H9 (cell line): ENCODE measurements around the gene PTEN. TPM values are rescaled to one million over a fixed set of nuclear protein-coding genes. Genes with fewer than 3 reads are reported as not detected.

Source experiments
- DNase-seq: peaks from one replicate; pipeline ENCODE4 v3.0.0-alpha.2; 2017
- H2AFZ ChIP-seq: one replicate; pipeline ENCODE4 v1.6.1; 2013; ENCODE audit warnings: mild to moderate bottlenecking, low read length, control low read depth, moderate library complexity
- H2AK5ac ChIP-seq: 2 replicates; pipeline ENCODE4 v1.6.1; 2013; ENCODE audit warnings: low read length, control low read depth, mixed read lengths; ENCODE audit not compliant: insufficient read length
- H2BK120ac ChIP-seq: one replicate; pipeline ENCODE4 v1.6.1; 2013; ENCODE audit warnings: low read depth, mild to moderate bottlenecking, low read length, control low read depth, inconsistent platforms; ENCODE audit not compliant: poor library complexity, severe bottlenecking
- H2BK12ac ChIP-seq: 2 replicates; pipeline ENCODE4 v1.6.1; 2013; ENCODE audit warnings: low read length, control low read depth, mixed read lengths, low read depth; ENCODE audit not compliant: insufficient read length
- H2BK15ac ChIP-seq: 2 replicates; pipeline ENCODE4 v1.6.1; 2013; ENCODE audit warnings: low read depth, low read length, control low read depth
- H2BK20ac ChIP-seq: one replicate; pipeline ENCODE4 v1.6.1; 2013; ENCODE audit warnings: low read depth, mild to moderate bottlenecking, low read length, control low read depth, inconsistent platforms; ENCODE audit not compliant: poor library complexity, severe bottlenecking
- H2BK5ac ChIP-seq: 2 replicates; pipeline ENCODE4 v1.6.1; 2013; ENCODE audit warnings: low read length, control low read depth, mixed read lengths; ENCODE audit not compliant: insufficient read length
- H3K14ac ChIP-seq: 2 replicates; pipeline ENCODE4 v1.6.1; 2013; ENCODE audit warnings: low read length, control low read depth; ENCODE audit not compliant: insufficient read depth
- H3K18ac ChIP-seq: 2 replicates; pipeline ENCODE4 v1.6.1; 2013; ENCODE audit warnings: low read depth, mild to moderate bottlenecking, mixed read lengths, low read length, control low read depth; ENCODE audit not compliant: insufficient read length
- H3K23ac ChIP-seq: 2 replicates; pipeline ENCODE4 v1.6.1; 2013; ENCODE audit warnings: low read length, control low read depth, mixed read lengths, low read depth; ENCODE audit not compliant: insufficient read length
- H3K23me2 ChIP-seq: 2 replicates; pipeline ENCODE4 v1.6.1; 2013; ENCODE audit warnings: low read depth, mild to moderate bottlenecking, mixed read lengths, low read length, control low read depth; ENCODE audit not compliant: insufficient read length, poor library complexity, severe bottlenecking
- H3K27ac ChIP-seq: 2 replicates; pipeline ENCODE4 v1.5.1; 2013; ENCODE audit warnings: low read length, control low read depth, mixed read lengths, low read depth; ENCODE audit not compliant: insufficient read length
- H3K27me3 ChIP-seq: 2 replicates; pipeline ENCODE4 v1.6.1; 2013; ENCODE audit warnings: low read length, control low read depth, inconsistent platforms; ENCODE audit not compliant: insufficient read depth
- H3K4ac ChIP-seq: 2 replicates; pipeline ENCODE4 v1.6.1; 2013; ENCODE audit warnings: low read depth, mild to moderate bottlenecking, control low read depth, inconsistent platforms, low read length, moderate library complexity
- H3K4me1 ChIP-seq: 2 replicates; pipeline ENCODE4 v1.6.1; 2013; ENCODE audit warnings: low read length, control low read depth, inconsistent platforms; ENCODE audit not compliant: insufficient read depth
- H3K4me2 ChIP-seq: 2 replicates; pipeline ENCODE4 v1.6.1; 2013; ENCODE audit warnings: low read length, control low read depth, mixed read lengths; ENCODE audit not compliant: insufficient read length, insufficient read depth
- H3K56ac ChIP-seq: 2 replicates; pipeline ENCODE4 v1.6.1; 2013; ENCODE audit warnings: low read depth, mild to moderate bottlenecking, mixed read lengths, low read length, control low read depth; ENCODE audit not compliant: insufficient read length
- H3K79me1 ChIP-seq: 2 replicates; pipeline ENCODE4 v1.6.1; 2013; ENCODE audit warnings: low read depth, mild to moderate bottlenecking, moderate library complexity, low read length, control low read depth, inconsistent platforms; ENCODE audit not compliant: insufficient read depth, poor library complexity, severe bottlenecking
- H3K79me2 ChIP-seq: 2 replicates; pipeline ENCODE4 v1.6.1; 2013; ENCODE audit warnings: low read length, control low read depth, inconsistent platforms; ENCODE audit not compliant: insufficient read depth
- H3K9ac ChIP-seq: 2 replicates; pipeline ENCODE4 v1.6.1; 2013; ENCODE audit warnings: low read length, control low read depth, mixed read lengths; ENCODE audit not compliant: insufficient read length; ENCODE audit errors: extremely low read depth
- H3K9me3 ChIP-seq: one replicate; pipeline ENCODE4 v1.6.1; 2013; ENCODE audit warnings: low read depth, low read length, inconsistent platforms; ENCODE audit not compliant: control insufficient read depth
- H3T11ph ChIP-seq: one replicate; pipeline ENCODE4 v1.6.1; 2013; ENCODE audit warnings: mild to moderate bottlenecking, low read length, control low read depth, inconsistent platforms
- H4K20me1 ChIP-seq: one replicate; pipeline ENCODE4 v1.6.1; 2013; ENCODE audit not compliant: control insufficient read depth, insufficient read length, insufficient read depth
- H4K5ac ChIP-seq: 2 replicates; pipeline ENCODE4 v1.6.1; 2013; ENCODE audit warnings: low read depth, mild to moderate bottlenecking, mixed read lengths, low read length, control low read depth; ENCODE audit not compliant: insufficient read length
- H4K8ac ChIP-seq: replicated peaks from 2 replicates; pipeline ENCODE4 v1.6.1; 2013; ENCODE audit warnings: low read length, control low read depth, mixed read lengths, low read depth; ENCODE audit not compliant: insufficient read length
- H4K91ac ChIP-seq: 2 replicates; pipeline ENCODE4 v1.6.1; 2013; ENCODE audit warnings: low read depth, mild to moderate bottlenecking, moderate library complexity, mixed read lengths, low read length, control low read depth; ENCODE audit not compliant: insufficient read length
- H3K27ac Mint-ChIP-seq, 3 experiments: 2 replicates in 2 of 3; 3 replicates in 1 of 3; pipeline ENCODE4 v1.8.0; 2020 to 2021; ENCODE audit warnings: mixed read lengths in 3 of 3, mild to moderate bottlenecking in 1 of 3, moderate library complexity in 1 of 3
- H3K27me3 Mint-ChIP-seq: 2 replicates; pipeline ENCODE4 v1.8.0; 2021; ENCODE audit warnings: low read depth, mild to moderate bottlenecking, moderate library complexity, mixed read lengths
- H3K36me3 Mint-ChIP-seq, 3 experiments: 2 replicates in 2 of 3; 3 replicates in 1 of 3; pipeline ENCODE4 v1.8.0; 2020 to 2021; ENCODE audit warnings: low read depth in 3 of 3, mixed read lengths in 3 of 3; ENCODE audit not compliant: insufficient read depth in 1 of 3
- H3K4me1 Mint-ChIP-seq, 2 experiments: 2 replicates each; pipeline ENCODE4 v1.8.0; 2020; ENCODE audit warnings: mixed read lengths in 2 of 2
- H3K4me3 Mint-ChIP-seq, 2 experiments: 2 replicates in 1 of 2; 3 replicates in 1 of 2; pipeline ENCODE4 v1.8.0; 2020 to 2021; ENCODE audit warnings: mild to moderate bottlenecking in 2 of 2, mixed read lengths in 2 of 2, moderate library complexity in 1 of 2
- H3K9me3 Mint-ChIP-seq, 2 experiments: 2 replicates in 1 of 2; 3 replicates in 1 of 2; pipeline ENCODE4 v1.8.0; 2020; ENCODE audit warnings: mild to moderate bottlenecking in 2 of 2, mixed read lengths in 2 of 2, moderate library complexity in 1 of 2
- CTCF ChIP-seq: fragments of 200-600 bp; sonication (generic); conservative IDR thresholded peaks from 3 replicates; pipeline ENCODE4 v1.8.0; 2021; ENCODE audit warnings: antibody characterized with exemption, mild to moderate bottlenecking
- WGBS: extraction: QIAGEN DNeasy Blood & Tissue Kit; methylation state at CpG from one replicate; pipeline ENCODE4 v1.1.7; 2013; ENCODE audit warnings: missing lambda C conversion rate, low lambda C conversion rate, mixed read lengths; ENCODE audit not compliant: insufficient read length; ENCODE audit errors: extremely low coverage; 5-methylcytosine and 5-hydroxymethylcytosine counted together
- total RNA-seq: library from RNA; stranded (reverse); gene quantifications from 2 replicates; pipeline ENCODE4 v1.2.1, GENCODE V29; 2021

Gene PTEN
- total RNA-seq, 1 experiment from 2014 or later: 52.8 TPM

GRCh38 chr10:87845624-87845998 lies 17.8 kb upstream of the PTEN start:
- TF ChIP-seq CTCF: no peak
- H3K27ac Mint-ChIP-seq: no peak overlapping the region

More at GRCh38 chr10:87845624-87845998, 17.8 kb upstream of the PTEN start:
- Histone ChIP-seq H3K18ac (no peak overlapping the region), H3K27ac (no peak overlapping the region), H2BK20ac (no peak overlapping the region), H3K56ac (no peak overlapping the region), H2AFZ (no peak overlapping the region), H3K4ac (no peak overlapping the region), H2BK120ac (no peak overlapping the region), H3K27me3 (no peaks in the 10 kb centered on the region), H3K79me1 (no peaks in the 10 kb centered on the region), H2BK5ac (no peak overlapping the region), H3K79me2 (no peaks in the 10 kb centered on the region), H3K14ac (no peak overlapping the region), H4K91ac (no peak overlapping the region), H3T11ph (no peak overlapping the region), H3K23me2 (no peaks in the 10 kb centered on the region), H4K8ac (no peak overlapping the region), H2BK15ac (no peak overlapping the region), H4K5ac (no peak overlapping the region), H4K20me1 (no peaks in the 10 kb centered on the region), H3K4me2 (no peak overlapping the region), H3K9me3 (no peaks in the 10 kb centered on the region), H2BK12ac (no peak overlapping the region), H3K9ac (no peak overlapping the region), H3K4me1 (no peaks in the 10 kb centered on the region), H3K23ac (no peak overlapping the region), H2AK5ac (no peak overlapping the region)
- Mint-ChIP-seq H3K27me3 (no peaks in the 10 kb centered on the region; the same call in 1 of the 2 replicates), H3K4me1 (peaks cover 4 to 9% of the 10 kb centered on the region in 2 experiments), H3K4me3 (no peak overlapping the region), H3K9me3 (no peaks in the 10 kb centered on the region), H3K36me3 (no peaks in the 10 kb centered on the region)
- no peak for DNase-seq
- WGBS: no CpG with 5 or more reads among the region's 3 CpGs
